GM12801 (cell line): Measurements from ENCODE around the gene RIN3.

ENCODE experiments used
- CTCF ChIP-seq: IDR thresholded peaks from one replicate; pipeline ENCODE4 v1.5.1; 2011; ENCODE audit warnings: control low read depth; ENCODE audit not compliant: insufficient read length; ENCODE audit errors: extremely low read depth

The RIN3 gene

GRCh38 chr14:92596331-92596907 lies 82.8 kb downstream of the RIN3 start:
- no peak for TF ChIP-seq CTCF

- TF ChIP-seq CTCF = no peak
These were observed 84.6 kb downstream of the RIN3 start for GRCh38 chr14:92597906-92598905.

- TF ChIP-seq CTCF = no peak
These were observed 86.2 kb downstream of the RIN3 start for GRCh38 chr14:92599811-92600210.

- no peak for TF ChIP-seq CTCF
These were observed 86.9 kb downstream of the RIN3 start for GRCh38 chr14:92600318-92601053.

- TF ChIP-seq CTCF = no peak
These were observed 87.6 kb downstream of the RIN3 start for GRCh38 chr14:92601131-92601710.

- TF ChIP-seq CTCF = no peak
These were observed 88.3 kb downstream of the RIN3 start for GRCh38 chr14:92601757-92602417.
